ENCODE measurements around the gene LHPP. TPM values are rescaled to one million over a fixed set of nuclear protein-coding genes. Genes with fewer than 3 reads are reported as not detected.

LHPP gene
- total RNA-seq, 1 donor from 2014 or later = 18.8 TPM

- DNase-seq (ENCODE audit: extremely low spot score, unreplicated experiment) = no peak
- Mint-ChIP-seq H3K27me3 (ENCODE audit: unreplicated experiment) (peaks cover 2% of the 10 kb centered on the region), H3K4me3 (ENCODE audit: unreplicated experiment) (no peak overlapping the region), H3K9me3 (ENCODE audit: unreplicated experiment) (no peaks in the 10 kb centered on the region), H3K36me3 (ENCODE audit: unreplicated experiment) (no peaks in the 10 kb centered on the region), H3K4me1 (ENCODE audit: unreplicated experiment) (no peaks in the 10 kb centered on the region), H3K27ac (ENCODE audit: unreplicated experiment) (no peak overlapping the region)
- no peak for TF ChIP-seq CTCF (IDR thresholded peaks at IDR 0.05)
Measured at GRCh38 chr10:124550293-124551034, 88.8 kb downstream of the LHPP start.

GRCh38 chr10:124551097-124551496, 89.5 kb downstream of the LHPP start:
- no peaks in the 10 kb centered on the region for H3K9me3 Mint-ChIP-seq (ENCODE audit: unreplicated experiment)
- no peak overlapping the region for H3K27ac Mint-ChIP-seq (ENCODE audit: unreplicated experiment)
- H3K4me1 Mint-ChIP-seq (ENCODE audit: unreplicated experiment) = no peaks in the 10 kb centered on the region
- H3K27me3 Mint-ChIP-seq (ENCODE audit: unreplicated experiment) = peaks cover 2% of the 10 kb centered on the region
- no peak for DNase-seq (ENCODE audit: extremely low spot score, unreplicated experiment)
- no peak overlapping the region for H3K4me3 Mint-ChIP-seq (ENCODE audit: unreplicated experiment)
- no peaks in the 10 kb centered on the region for H3K36me3 Mint-ChIP-seq (ENCODE audit: unreplicated experiment)
- TF ChIP-seq CTCF (IDR thresholded peaks at IDR 0.05) = no peak

- Mint-ChIP-seq H3K27me3 (ENCODE audit: unreplicated experiment) (peaks cover 2% of the 10 kb centered on the region), H3K36me3 (ENCODE audit: unreplicated experiment) (no peaks in the 10 kb centered on the region), H3K27ac (ENCODE audit: unreplicated experiment) (no peak overlapping the region), H3K4me1 (ENCODE audit: unreplicated experiment) (no peaks in the 10 kb centered on the region), H3K9me3 (ENCODE audit: unreplicated experiment) (no peaks in the 10 kb centered on the region), H3K4me3 (ENCODE audit: unreplicated experiment) (no peak overlapping the region)
- TF ChIP-seq CTCF (IDR thresholded peaks at IDR 0.05) = no peak
- no peak for DNase-seq (ENCODE audit: extremely low spot score, unreplicated experiment)
Measured at GRCh38 chr10:124551755-124552154, 90.1 kb downstream of the LHPP start.

- Mint-ChIP-seq H3K9me3 (ENCODE audit: unreplicated experiment) (no peaks in the 10 kb centered on the region), H3K36me3 (ENCODE audit: unreplicated experiment) (no peaks in the 10 kb centered on the region), H3K27ac (ENCODE audit: unreplicated experiment) (no peak overlapping the region), H3K27me3 (ENCODE audit: unreplicated experiment) (no peaks in the 10 kb centered on the region), H3K4me1 (ENCODE audit: unreplicated experiment) (no peaks in the 10 kb centered on the region), H3K4me3 (ENCODE audit: unreplicated experiment) (no peak overlapping the region)
- TF ChIP-seq CTCF (IDR thresholded peaks at IDR 0.05) = no peak
- DNase-seq (ENCODE audit: extremely low spot score, unreplicated experiment) = no peak
Measured at GRCh38 chr10:124552691-124553276, 91.2 kb downstream of the LHPP start.

GRCh38 chr10:124554085-124554858, 92.6 kb downstream of the LHPP start:
- Mint-ChIP-seq H3K4me1 (ENCODE audit: unreplicated experiment) (peaks cover 6% of the 10 kb centered on the region), H3K27me3 (ENCODE audit: unreplicated experiment) (no peaks in the 10 kb centered on the region), H3K9me3 (ENCODE audit: unreplicated experiment) (no peaks in the 10 kb centered on the region), H3K27ac (ENCODE audit: unreplicated experiment) (no peak overlapping the region), H3K36me3 (ENCODE audit: unreplicated experiment) (no peaks in the 10 kb centered on the region), H3K4me3 (ENCODE audit: unreplicated experiment) (no peak overlapping the region)
- DNase-seq (ENCODE audit: extremely low spot score, unreplicated experiment) = no peak
- no peak for TF ChIP-seq CTCF (IDR thresholded peaks at IDR 0.05)

Measured in osteocyte (in vitro differentiated cells).